Esophagus muscularis mucosa (tissue), 4 donors: ENCODE measurements around the gene XPO5. TPM values are rescaled to one million over a fixed set of nuclear protein-coding genes. Genes with fewer than 3 reads are reported as not detected.

Experiments
- DNase-seq: peaks from one replicate; pipeline ENCODE4 v3.0.0-alpha.2; 2017; ENCODE audit errors: extremely low spot score
- H3K27ac ChIP-seq, 4 donors: fragments of 200-600 bp; sonication (generic); replicated peaks in 1 of 4; 1 replicate in 3 of 4; 2 replicates in 1 of 4; pipeline ENCODE4 v1.5.1; 2016 to 2019; ENCODE audit warnings: mild to moderate bottlenecking in 1 of 4
- H3K27me3 ChIP-seq, 4 donors: fragments of 200-600 bp; sonication (generic); one replicate each; pipeline versions ENCODE4 v1.5.1 to v1.6.0; 2016 to 2019
- H3K36me3 ChIP-seq, 4 donors: fragments of 200-600 bp; sonication (generic); one replicate each; pipeline ENCODE4 v1.5.1; 2016 to 2019
- H3K4me1 ChIP-seq, 4 donors: fragments of 200-600 bp; sonication (generic); one replicate each; pipeline ENCODE4 v1.5.1; 2016 to 2019
- H3K4me3 ChIP-seq, 4 donors: fragments of 200-600 bp; sonication (generic); 1 replicate in 2 of 4; 2 replicates in 2 of 4; pipeline ENCODE4 v1.5.1; 2016 to 2019; ENCODE audit warnings: mild to moderate bottlenecking in 4 of 4, moderate library complexity in 1 of 4
- H3K9me3 ChIP-seq, 4 donors: fragments of 200-600 bp; sonication (generic); 1 replicate in 3 of 4; 2 replicates in 1 of 4; pipeline ENCODE4 v1.5.1; 2016 to 2019
- EP300 ChIP-seq: sonication (generic); formaldehyde crosslinking; IDR thresholded peaks from one replicate; pipeline ENCODE4 v1.6.1; 2017; ENCODE audit warnings: antibody characterized with exemption
- POLR2A ChIP-seq: fragments of 450-650 bp; IDR thresholded peaks from one replicate; pipeline ENCODE4 v1.6.1; 2017; ENCODE audit warnings: antibody characterized with exemption, moderate library complexity, mild to moderate bottlenecking, low read depth
- POLR2AphosphoS5 ChIP-seq, 2 donors: sonication (generic); formaldehyde crosslinking; IDR thresholded peaks; one replicate each; pipeline ENCODE4 v1.6.1; 2017; ENCODE audit warnings: antibody characterized with exemption in 2 of 2
- WGBS: methylation state at CpG from one replicate; pipeline ENCODE4 v1.1.5; 2018; 5-methylcytosine and 5-hydroxymethylcytosine counted together
- intact Hi-C: fragments of 100-400 bp; cut with DNase I; formaldehyde crosslinking; loops from one replicate; pipeline ENCODE4 v1.15.1; 2023
- total RNA-seq, 4 donors: library from RNA; depleted of rRNA; stranded (reverse); fragments of >200 nt; gene quantifications; one replicate each; pipeline versions ENCODE4 v1.1.0 to v1.2.1, GENCODE V29; 2016
- TF ChIP-seq, protein P1 (sequence below), 3 experiments: fragments of 200-600 bp in 2 of 3; fragments of 450-650 bp in 1 of 3; sonication (generic) in 2 of 3; IDR thresholded peaks; one replicate each; pipeline ENCODE4 v1.5.1; 2017 to 2019; ENCODE audit warnings: antibody characterized with exemption in 3 of 3, mild to moderate bottlenecking in 2 of 3, moderate library complexity in 1 of 3

XPO5 gene
- total RNA-seq, 4 donors from 2014 or later, result 12.5 to 17.1 (median 15.7) TPM

DNA sequence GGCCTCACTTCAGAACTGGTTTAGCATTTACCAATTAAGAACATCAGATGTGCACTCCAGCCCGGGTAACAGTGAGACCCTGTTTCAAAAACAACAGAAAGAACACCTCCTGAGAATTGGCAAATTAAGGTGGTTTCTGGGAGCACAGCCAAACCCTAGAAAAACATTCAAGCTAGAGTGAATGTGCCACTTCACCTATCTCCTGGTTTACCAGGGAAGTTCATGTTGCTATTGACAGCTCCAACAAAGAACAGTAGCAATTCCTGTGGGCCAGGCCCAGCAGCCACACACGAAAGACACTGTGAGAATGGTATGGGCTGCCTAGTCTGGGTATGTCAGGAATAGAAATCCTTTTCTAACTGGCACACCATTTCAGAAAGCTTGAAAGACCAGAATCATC, 54.0 kb downstream of the XPO5 start:
- Histone ChIP-seq H3K27me3 (no peaks in the 10 kb centered on the region), H3K27ac (no peak overlapping the region), H3K9me3 (no peaks in the 10 kb centered on the region), H3K36me3 (peaks cover 43 to 78% (median 77%) of the 10 kb centered on the region in 4 donors), H3K4me3 (no peak overlapping the region), H3K4me1 (peaks cover 17 to 23% (median 18%) of the 10 kb centered on the region in 4 donors)
- 74% methylated on average over 2 of the region's 2 CpGs for whole genome bisulfite sequencing
- no peak for DNase-seq
- TF ChIP-seq, protein P1, sequence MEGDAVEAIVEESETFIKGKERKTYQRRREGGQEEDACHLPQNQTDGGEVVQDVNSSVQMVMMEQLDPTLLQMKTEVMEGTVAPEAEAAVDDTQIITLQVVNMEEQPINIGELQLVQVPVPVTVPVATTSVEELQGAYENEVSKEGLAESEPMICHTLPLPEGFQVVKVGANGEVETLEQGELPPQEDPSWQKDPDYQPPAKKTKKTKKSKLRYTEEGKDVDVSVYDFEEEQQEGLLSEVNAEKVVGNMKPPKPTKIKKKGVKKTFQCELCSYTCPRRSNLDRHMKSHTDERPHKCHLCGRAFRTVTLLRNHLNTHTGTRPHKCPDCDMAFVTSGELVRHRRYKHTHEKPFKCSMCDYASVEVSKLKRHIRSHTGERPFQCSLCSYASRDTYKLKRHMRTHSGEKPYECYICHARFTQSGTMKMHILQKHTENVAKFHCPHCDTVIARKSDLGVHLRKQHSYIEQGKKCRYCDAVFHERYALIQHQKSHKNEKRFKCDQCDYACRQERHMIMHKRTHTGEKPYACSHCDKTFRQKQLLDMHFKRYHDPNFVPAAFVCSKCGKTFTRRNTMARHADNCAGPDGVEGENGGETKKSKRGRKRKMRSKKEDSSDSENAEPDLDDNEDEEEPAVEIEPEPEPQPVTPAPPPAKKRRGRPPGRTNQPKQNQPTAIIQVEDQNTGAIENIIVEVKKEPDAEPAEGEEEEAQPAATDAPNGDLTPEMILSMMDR (IDR thresholded peaks at IDR 0.05), result no peak
- TF ChIP-seq EP300 (no peak), POLR2AphosphoS5 (IDR thresholded peaks at IDR 0.05) (no peak)
- intact Hi-C loops, result no loop called here

DNA sequence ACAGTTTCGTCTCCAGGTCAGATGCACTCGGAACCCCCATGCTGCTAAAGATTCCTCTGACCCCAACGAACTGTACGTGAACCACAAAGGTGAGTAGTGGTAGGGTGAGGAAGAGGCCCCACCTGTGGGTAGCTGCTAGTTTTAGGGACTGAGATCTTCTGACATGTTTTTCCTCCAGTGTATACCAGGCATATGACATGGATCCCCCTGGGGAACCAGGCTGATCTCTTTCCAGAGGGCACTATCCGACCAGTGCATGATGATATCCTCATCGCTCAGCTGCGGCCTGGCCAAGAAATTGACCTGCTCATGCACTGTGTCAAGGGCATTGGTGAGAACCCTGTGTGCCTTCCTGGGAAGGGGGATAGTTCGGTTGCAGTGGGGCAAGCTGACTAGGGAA, 55.7 kb downstream of the XPO5 start:
- peaks cover 30 to 34% (median 31%) of the 10 kb centered on the region in 4 donors for H3K4me1 ChIP-seq
- peaks cover 42 to 69% (median 65%) of the 10 kb centered on the region in 4 donors for H3K36me3 ChIP-seq
- TF ChIP-seq EP300 (no peak), POLR2A (no peak), POLR2AphosphoS5 (IDR thresholded peaks at IDR 0.05) (no peak)
- TF ChIP-seq, protein P1 (IDR thresholded peaks at IDR 0.05), result no peak
- no peaks in the 10 kb centered on the region for H3K27me3 ChIP-seq
- DNase-seq, result no peak
- H3K27ac ChIP-seq, result no peak overlapping the region
- intact Hi-C loops, result no loop called here
- H3K4me3 ChIP-seq, result no peak overlapping the region
- H3K9me3 ChIP-seq, result no peaks in the 10 kb centered on the region
- WGBS, result 83% methylated on average over 8 of the region's 8 CpGs

DNA sequence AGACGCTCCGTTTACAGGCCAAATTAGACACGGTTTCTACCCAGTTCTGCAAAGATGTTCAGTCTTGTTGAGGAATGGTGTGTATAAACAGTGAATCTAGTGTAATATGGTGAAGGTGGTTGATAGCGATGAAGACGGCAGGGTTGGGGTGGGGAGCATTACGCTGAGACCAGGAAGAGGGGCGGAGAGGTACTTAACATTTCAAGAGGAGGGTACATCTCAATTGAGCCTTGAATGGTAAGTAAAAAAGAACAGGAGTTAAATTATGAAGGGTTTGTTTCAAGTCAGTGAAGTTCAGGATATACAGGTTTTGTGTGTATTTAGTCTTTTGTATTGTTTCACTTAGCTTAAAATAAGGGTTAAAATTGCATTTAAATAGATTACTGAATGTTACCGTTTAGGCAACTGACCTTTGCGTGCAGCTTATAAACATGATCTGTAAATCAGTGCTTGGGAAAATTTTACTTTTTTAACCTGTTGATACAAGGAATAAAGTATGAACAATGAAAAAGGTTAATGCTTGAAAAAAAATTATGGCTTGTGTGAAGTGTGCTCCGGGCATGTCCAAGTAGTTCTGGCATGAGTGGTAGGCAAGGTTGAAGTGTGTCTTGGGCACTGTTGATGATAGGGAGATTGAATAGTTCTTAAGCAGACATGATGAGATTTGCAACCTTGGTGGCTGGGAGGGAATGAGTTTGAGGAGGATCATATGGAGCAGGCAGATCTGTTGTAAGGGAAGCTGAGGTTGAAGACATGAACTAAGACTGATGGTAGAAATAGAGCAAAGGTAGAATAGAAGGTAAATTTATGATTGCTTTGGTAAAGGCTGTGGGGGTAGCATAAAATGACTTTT, 58.1 kb downstream of the XPO5 start:
- intact Hi-C loops, result loop anchor here (10.0 kb wide), 1 partner anchor 343 kb away; the partner anchor contains the start of gene SRF
- TF ChIP-seq, protein P1 (IDR thresholded peaks at IDR 0.05), result no peak
- TF ChIP-seq POLR2A (no peak), POLR2AphosphoS5 (IDR thresholded peaks at IDR 0.05) (no peak), EP300 (no peak)
- H3K27ac ChIP-seq, result peak overlapping the region; percentile 85 to 89 (median 88)
- H3K9me3 ChIP-seq, result no peaks in the 10 kb centered on the region
- H3K36me3 ChIP-seq, result peaks cover 53 to 69% (median 64%) of the 10 kb centered on the region in 4 donors
- peak overlapping the region; percentile 77 to 92 (median 86) for H3K4me3 ChIP-seq
- H3K4me1 ChIP-seq, result peaks cover 41 to 50% (median 47%) of the 10 kb centered on the region in 4 donors
- DNase-seq, result no peak
- WGBS, result 4% methylated on average over 10 of the region's 10 CpGs
- H3K27me3 ChIP-seq, result no peaks in the 10 kb centered on the region

DNA sequence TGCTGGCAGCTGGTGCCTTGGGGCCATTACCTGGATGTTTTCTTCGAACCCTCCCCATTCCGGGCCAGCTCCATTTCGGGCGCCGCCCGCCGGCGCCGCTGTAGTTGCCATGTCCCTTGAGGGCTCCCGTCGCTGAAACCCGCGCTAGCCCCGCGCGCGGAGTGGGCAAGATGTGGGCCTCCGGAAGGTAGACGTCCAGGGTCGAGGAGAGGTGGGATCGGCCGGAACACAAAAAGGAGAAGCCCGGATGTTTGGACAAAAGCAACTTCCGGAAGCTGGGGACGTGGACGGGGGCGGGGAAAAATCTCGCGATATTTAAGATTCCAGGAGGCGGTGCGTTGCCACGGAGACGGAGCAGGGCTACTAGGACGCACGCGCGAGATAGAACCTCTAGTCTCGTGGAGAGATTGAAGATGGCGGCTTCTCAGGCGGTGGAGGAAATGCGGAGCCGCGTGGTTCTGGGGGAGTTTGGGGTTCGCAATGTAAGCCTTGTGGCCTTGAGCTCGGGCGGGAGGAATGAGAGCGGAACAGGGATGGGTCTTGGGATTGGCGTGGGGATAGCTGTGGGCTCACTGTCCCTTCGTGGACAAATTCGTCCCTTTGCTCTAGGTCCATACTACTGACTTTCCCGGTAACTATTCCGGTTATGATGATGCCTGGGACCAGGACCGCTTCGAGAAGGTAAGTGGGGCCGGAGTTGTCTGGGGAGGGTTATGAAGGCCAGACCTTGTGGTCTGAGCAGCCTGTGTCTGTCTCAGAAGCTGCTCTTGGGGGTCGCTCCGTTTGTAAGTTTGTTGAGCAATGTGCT, 58.9 kb downstream of the XPO5 start, which contains the start of the genes POLR1C and YIPF3:
Gene POLR1C, plus strand, starts transcription at position 393 of the 808 bp plus-strand sequence. Its CDS starts 21 bp downstream, at position 414.
Gene YIPF3, minus strand, starts transcription at position 230 of the 808 bp plus-strand sequence. Its CDS starts 119 bp downstream, at position 111.
- Histone ChIP-seq H3K4me1 (peaks cover 41 to 56% (median 51%) of the 10 kb centered on the region in 4 donors), H3K4me3 (peak within 1 kb of the TSS; percentile 77 to 92 (median 86)), H3K9me3 (no peaks in the 10 kb centered on the region), H3K27ac (peak within 1 kb of the TSS; percentile 85 to 89 (median 88)), H3K27me3 (no peaks in the 10 kb centered on the region), H3K36me3 (peaks cover 56 to 69% (median 64%) of the 10 kb centered on the region in 4 donors)
- no peak for TF ChIP-seq EP300
- TF ChIP-seq POLR2AphosphoS5 (IDR thresholded peaks at IDR 0.05), result peak; percentile 74 to 87
- TF ChIP-seq, protein P1 (IDR thresholded peaks at IDR 0.05), result peak in 1 of 3 experiments; percentile 11
- no peak for TF ChIP-seq POLR2A
- peak; percentile 99 for DNase-seq
- intact Hi-C loops, result loop anchor here (10.0 kb wide), 1 partner anchor 342 kb away; the partner anchor contains the start of gene SRF
- 0% methylated on average over 54 of the region's 57 CpGs for WGBS
